GM19240 (cell line): ENCODE data around the gene PARP15.
"Not testable (repeated sequence)": the region's sequence is repeated elsewhere in the genome, so short reads cannot be mapped to it uniquely, and the experiment has no call there.

Experiments
- DNase-seq: peaks from one replicate; pipeline ENCODE4 v3.0.0; 2011; ENCODE audit warnings: low spot score; ENCODE audit not compliant: insufficient read length

Gene PARP15

DNA sequence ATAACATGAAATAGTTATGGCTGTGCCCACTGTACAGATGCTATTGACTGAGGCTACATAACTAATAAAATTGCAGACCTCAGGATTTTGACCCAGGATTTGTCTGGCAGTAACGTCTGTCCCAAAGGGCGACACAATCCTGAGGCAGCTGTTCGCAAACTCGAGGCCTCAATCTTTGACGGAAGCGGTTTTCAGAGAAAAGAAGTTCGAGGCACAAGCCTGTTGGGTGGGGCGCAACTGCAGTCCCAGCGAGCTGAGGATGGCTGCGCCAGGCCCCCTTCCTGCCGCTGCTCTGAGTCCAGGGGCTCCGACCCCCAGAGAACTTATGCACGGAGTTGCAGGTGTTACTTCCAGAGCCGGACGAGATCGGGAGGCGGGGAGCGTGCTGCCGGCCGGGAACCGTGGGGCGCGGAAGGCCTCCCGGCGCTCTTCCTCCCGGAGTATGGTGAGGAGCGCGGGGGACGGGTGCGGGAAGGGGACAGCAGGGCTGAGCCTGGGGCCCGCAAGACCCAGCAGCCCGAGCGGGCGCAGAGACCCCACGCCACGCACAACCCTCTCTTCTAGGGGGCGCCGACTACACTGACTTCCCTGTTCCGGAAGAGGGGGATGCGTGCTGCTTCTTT, at the start of gene PARP15:
TSS of gene PARP15 (plus strand) at position 242 of the 623 bp plus-strand sequence. CDS start at position 260, 18 bp downstream.
- DNase-seq = no peak

DNA sequence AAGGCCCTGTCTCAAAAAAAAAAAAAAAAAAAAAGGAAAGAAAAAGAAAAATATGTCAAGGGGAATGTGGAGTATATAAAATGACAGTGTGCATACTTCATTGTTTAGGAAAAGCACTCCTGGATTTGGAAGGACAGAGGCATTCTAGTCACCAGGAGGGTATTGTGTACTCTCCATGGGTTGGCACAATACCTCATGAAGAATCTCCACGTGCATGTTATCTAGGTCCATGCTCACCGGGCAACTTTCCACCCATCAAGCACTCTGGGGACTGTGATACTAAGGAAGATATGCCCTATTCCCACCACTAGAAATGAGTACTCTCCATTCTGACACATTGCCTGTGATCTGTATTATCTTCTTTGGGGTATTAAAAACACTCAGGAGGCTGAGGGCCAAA, 47.3 kb upstream of the PARP15 start:
- no peak for DNase-seq

DNA sequence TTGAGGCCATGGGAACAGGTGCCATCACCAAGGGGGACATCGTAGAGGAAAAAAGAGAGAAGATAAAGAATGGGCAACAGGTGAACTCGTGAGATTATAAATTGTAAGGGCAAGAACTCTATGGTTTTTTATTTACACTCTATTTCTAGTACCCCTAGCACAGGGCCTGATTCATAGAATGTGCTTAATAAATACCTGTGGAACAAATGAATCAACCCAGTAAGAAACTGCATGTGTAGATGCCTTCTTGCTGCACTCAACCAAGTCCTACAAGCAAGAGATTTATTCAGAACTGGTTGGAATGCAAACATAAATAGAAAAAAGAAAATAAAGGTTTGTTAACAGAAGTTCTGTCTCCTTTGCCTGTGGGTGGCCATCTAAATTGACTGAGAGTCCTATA, 44.0 kb upstream of the PARP15 start:
- no peak for DNase-seq

DNA sequence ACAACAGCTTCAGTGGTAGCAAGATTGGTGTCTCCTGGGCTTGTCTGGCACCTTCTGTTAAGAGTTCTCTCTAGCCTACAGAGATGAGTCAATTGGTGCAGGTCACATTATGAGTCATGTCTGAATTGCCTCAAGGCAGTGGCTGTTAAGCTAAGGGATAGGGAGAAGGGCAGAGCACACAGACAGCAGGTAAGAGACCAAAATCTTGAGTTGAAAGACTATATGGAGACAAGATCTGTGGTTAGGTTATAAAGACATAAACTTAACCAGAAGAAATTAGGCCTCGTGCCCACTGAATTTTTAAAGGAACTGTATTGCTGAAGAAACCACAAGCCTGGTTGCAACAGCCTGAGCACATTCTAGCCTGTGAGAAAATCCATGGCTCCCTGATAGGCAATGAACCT, 43.5 kb upstream of the PARP15 start:
- peak; percentile 74 for DNase-seq

DNA sequence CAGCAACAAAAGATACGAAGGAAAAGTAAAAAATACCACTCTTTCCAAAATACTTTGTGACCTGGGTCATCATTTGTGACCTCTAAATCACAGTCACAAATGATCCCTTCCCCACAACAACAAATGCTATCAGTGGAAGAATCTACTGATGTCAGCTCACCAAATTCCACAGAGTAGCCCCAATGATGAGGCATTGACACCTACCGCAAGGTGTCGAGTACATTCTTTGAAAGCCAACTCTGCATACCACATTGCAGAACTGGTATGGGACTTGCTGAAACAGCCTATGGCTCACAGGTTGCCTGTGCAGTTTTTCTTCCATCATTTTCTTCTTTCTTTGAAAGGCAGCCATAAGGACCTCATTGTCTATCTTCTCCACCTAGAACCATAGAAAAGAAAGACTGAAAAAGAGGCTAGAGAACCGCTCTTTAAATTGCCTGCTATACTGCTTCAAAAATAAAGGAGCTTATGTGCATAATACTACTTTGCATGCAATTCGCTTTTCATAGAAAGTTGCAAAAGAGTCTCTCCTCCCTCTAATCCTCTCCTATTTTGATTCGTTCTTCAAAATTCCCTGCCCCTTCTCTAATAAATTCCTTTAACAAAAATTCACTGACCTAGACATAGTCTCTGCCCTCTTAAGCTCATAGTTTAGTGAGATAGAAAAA, 41.4 kb upstream of the PARP15 start:
- no peak for DNase-seq

DNA sequence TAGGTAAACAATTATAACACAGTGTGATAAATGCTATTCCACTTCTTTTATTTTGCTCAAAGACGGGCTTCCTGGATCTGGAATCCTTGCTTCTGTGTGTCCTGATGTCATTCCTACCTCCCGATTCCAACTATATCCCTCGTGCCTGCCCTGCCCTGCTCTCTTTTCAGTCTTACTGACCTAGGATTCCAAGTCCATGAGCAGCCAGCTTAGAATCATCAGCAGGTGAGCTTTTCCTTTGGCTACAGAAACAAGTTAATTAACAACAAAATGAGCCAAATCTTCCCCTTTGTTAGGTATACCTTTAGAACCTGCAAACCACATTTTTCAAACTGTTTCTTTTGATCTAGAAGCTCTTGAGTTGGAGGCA, 40.8 kb upstream of the PARP15 start:
- DNase-seq = no peak

DNA sequence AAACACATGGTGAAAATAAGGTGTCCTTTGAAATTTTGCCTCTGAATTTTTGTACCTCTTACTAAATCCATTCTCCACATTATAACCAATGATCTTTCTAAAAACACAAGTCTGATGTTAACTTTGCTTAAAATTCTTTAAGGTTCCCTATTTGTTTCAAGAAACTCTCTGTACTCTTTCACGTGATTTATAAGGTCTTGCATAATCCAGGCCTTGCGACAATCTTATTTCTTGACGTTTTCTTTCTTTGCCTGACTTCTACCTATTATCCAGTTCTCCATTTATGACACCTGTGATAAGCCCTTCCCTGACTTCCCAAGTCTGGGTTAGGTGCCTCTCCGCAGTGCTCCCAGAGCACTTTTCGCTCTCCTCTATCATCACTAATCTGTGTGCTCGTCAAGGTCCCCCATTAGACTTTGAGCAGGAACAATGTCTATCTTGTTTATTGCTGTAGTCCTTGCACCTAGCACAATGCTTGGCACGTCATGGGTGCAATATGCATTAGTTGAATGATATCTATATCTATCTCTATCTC, 38.4 kb upstream of the PARP15 start:
- DNase-seq = no peak

DNA sequence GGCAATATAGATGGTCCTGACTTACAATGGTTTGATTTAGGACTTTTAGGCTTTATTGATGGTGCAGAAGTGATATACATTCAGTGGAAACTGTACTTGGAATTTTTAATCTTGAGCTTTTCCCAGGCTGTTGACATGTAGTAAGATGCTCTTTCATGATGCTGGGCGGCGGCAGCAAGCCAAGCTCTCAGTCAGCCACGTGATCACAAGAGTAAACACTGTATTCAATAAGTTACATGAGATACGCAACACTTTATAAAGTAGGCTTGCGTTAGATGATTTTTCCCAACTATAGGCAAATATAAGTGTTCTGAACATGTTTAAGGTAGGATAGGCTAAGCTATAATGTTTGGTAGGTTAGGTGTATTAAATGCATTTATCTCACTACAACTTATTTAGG, 31.3 kb upstream of the PARP15 start:
- no peak for DNase-seq

DNA sequence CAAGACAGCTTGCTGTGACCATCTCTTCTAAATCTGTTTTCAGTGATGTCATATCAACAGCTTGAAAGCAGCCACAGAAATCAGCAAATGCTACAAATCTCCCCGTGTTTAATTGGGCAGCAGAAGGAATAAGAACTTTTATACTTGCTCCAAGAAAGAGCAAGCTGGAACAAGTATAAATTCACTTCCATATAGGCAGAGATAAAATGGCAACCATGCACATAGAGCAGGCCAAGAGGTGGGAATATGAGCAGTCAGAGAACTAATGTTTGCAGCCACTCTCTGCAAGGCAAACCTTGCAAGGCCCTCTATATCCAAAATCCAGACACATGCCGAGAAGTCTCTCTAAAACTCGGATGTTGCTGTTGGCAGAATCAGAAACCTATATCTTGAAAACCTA, 29.4 kb upstream of the PARP15 start:
- DNase-seq = no peak

DNA sequence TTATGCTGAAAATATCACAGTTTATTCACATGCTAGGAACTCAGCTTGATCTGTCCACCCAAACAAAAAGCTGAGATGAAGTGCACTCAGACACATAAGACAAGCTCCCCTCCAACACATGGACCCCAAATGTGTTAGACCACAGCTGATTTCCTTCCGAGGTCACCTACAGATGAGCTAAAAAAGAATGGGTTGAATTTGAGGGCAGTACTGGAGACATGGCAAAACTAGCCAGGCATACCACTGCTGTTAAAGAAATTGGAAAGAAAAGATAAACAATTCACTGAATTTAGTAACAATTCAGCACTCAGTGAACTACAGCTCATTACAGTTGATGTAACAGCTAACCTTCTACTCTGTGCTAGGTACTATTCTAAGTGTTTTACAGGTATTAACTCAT, 28.8 kb upstream of the PARP15 start:
- DNase-seq = no peak

DNA sequence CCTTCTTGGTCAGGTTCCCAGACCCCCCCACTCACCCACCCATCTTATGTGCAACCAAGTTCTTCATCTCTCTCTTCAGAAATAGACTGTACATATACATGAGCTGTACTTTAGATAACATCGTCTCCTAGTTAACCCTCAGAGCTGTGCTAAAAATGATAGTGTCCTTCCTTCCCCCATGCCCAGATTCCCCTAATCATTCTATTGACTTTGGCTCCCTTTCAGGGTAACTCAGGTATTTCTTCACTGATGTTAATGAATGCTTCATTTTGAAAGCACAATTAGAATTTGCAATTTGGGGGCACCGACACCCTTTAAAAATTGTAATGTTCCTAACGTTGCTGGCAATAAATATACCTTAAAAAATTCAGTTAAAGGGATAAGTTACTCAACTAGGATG, 24.3 kb upstream of the PARP15 start:
- no peak for DNase-seq

DNA sequence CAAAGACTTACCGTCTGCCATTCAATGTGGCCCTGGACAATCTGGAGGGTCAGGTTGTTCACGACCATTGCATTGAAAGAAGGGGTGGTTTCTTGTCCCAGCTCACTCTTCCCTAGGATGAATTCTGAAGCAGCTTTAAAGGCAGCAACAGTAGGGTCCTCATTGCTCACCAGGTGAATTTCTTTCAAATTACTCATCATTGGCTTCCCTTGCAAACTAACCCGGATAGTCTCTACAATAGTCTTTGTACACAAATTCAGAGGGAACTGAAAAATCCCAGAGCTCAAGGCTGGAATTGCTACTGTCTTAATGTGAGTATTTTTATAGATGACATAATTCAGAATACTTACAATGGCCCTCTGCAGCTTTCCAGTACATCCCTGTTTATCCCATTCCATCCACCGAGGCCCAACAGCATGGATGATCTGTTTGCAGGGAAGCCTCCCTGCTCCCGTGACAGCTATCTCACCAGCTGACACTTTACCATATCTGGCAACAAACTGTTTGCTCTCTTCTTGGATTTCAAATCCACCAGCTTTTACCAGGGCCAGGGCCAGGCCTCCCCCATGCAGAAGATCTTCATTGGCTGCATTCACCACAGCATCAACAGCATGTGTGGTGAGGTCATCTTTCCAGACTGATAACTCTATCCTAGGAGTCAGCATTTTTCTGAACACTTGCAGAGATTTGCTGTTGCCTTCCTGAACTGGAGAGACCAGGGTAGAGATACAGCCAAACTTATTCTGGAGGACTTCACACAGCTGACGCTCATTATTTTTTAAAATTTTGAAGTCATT, 22.0 kb upstream of the PARP15 start:
- DNase-seq = no peak

DNA sequence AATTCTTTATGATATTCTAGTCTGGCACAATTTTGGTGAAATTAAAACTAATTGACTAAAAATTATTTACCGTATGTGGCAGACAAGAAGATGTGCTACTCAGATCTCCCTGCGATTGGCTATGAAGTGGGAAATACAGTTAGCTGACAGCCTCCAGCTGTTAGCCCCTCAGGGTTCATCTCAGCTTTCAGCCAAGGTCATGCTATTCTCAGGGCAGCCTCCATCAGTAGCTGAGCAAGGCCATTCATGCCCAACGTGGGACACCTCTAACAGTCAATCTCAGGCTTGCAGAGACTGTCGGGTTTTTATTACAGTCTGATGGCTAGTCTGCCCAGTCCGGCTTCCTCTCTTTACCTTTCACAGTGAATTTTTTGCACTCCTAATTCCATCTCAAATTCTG, 20.1 kb upstream of the PARP15 start:
- no peak for DNase-seq

DNA sequence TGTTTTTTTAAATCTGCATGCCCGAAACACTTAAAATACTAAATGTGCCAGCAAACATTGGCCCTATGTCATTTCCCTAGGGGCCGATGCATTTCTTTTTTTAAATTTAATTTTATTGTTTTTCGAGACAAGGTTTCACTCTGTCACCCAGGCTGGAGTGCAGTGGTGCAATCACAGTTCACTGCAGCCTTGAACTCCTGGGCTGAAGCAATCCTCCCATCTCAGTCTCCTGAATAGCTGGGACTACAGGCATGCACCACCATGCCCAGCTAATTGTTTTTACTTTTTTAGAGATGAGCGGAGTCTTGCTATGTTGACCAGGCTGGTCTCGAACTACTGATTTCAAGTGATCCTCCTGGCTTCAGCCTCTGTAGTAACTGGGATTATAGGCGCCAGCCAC, 18.8 kb upstream of the PARP15 start:
- no peak for DNase-seq

DNA sequence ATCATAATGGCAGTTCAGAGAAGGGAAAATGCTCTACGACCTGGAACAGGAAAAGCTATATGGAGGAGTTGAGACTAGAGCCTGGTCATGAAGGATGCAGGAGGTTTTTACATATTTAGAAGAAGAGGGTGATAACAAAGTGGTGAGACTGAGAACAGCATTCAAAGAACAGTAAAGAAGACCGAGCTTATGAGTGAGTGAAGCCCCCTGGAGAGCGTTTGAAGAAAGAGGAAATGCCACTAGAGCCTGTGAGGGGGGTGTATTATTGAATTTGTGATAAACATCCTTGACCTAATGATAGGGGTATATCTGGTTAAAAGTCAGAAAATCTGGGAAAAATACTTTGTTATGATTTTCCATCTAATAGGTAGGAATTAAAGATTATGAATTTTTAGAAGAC, 17.5 kb upstream of the PARP15 start:
- DNase-seq = no peak

DNA sequence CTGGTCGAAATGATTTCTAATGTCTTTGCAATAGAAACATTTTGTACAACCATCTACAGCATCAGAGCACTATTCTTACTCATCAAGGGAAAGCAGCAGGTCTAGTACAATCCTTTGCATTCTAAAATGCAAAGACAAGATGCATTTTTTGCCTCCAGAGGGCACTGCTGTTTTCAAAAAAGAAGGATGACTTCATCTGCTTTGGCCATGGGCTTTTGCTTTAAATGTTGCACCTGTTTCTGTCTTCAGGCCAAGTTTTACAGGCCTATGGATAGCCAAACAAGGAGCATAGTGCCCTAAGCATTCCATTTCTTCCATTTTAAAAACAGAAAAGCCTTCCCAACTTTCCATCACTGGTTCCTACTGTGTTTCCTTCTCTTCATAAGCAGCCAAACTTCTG, 16.8 kb upstream of the PARP15 start:
- no peak for DNase-seq

DNA sequence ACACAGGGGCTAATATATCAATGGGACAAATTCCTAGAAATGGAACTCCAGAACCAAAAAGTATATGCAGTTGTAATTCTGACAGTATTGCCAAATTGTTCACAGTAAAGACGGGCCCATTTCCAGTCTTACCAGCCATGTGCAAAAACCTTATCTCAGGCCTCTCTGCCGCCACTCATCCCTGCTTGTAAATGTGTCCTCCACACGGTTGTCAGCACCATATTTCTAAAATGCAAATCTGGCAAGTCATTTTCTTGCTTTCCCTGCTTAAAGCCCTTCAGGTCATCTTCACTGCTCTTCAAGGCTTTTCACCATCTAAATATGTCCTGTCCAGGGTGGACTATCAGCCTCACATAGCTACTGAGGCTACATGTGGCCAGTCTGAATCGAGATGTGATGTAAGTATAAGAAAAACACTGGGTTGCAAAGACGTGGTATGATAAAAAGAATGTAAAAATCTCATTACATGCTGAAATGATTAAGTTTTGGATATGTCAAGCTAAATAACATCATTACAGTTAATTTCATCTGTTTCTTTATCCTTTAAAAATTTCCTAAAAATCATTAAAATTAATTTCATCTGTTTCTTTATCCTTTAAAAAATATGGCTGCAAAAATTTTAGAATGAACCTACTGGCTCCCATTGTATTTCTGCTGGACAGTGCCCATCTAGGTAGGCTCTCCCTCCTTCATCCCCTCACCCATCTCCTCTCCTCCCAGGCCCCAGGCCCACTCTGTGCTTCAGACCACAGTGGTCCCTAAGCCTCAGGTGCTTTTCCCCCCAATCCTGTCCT, 14.3 kb upstream of the PARP15 start:
- no peak for DNase-seq

DNA sequence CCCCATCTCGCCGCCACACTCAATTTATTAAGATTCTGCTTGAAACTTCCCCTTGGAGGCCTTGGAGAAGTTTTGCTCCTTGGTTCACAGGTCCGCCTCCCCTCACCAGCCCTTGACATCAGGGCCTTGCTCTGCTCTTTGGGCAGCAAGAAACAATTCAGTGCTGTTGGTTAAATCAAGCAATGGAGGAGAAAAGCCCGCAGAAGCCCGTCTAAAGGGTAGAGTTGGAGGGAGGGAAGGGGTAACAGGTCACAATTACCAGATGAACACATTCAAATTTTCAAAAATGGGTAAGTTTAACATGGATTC, 13.8 kb upstream of the PARP15 start:
- DNase-seq = no peak

DNA sequence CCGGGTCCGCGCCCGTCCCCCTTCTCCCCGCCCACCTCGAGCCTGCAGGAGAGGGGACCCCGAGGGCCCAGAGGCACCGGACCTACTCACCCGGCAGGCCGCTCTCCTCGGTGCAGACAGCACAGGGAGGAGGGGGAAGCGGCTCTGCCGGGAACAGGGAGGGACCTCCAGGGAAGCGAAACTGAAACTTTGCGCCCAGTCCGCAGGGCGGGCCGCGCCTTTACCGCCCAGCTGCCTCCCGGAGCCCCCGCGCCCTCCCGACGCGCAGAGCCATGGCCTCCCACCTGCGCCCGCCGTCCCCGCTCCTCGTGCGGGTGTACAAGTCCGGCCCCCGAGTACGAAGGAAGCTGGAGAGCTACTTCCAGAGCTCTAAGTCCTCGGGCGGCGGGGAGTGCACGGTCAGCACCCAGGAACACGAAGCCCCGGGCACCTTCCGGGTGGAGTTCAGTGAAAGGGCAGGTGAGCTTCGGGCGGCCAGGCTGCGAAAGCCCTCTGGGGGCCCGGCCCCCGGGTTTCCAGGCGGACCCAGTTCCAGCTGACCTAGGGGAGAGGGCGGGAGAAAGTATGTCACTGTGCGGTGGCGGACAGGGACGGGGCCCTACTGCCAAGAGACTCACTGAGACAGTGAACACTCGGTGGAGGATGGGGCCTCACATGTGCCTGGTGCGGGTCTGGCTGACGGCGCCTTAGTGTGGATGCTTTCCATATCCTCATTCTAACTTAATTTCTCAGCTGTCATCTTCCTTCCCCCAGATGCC, 13.1 kb upstream of the PARP15 start, which contains the start of the genes DTX3L and PARP9:
TSS of gene DTX3L (plus strand) at position 184 of the 758 bp plus-strand sequence. CDS start at position 273, 89 bp downstream.
TSS of gene PARP9 (minus strand) at position 146 of the 758 bp plus-strand sequence. CDS start 4,680 bp downstream, outside the sequence.
- peak; percentile 32 for DNase-seq

DNA sequence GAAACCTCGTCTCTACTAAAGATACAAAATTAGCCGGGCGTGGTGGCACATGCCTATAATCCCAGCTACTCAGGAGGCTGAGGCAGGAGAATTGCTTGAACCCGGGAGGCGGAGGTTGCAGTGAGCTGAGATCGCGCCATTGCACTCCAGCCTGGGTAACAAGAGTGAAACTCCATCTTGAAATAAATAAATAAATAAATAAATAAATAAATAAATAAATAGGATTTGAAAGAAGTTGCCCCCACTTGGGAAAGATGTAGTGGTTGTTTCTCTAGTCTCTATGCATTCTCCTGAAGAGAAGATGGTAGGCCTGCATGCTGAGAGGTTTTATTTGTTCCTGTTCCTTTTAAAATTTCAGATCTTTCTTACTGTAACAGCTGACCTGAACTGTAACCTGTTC, 9.3 kb upstream of the PARP15 start:
- DNase-seq = not testable (repeated sequence)

DNA sequence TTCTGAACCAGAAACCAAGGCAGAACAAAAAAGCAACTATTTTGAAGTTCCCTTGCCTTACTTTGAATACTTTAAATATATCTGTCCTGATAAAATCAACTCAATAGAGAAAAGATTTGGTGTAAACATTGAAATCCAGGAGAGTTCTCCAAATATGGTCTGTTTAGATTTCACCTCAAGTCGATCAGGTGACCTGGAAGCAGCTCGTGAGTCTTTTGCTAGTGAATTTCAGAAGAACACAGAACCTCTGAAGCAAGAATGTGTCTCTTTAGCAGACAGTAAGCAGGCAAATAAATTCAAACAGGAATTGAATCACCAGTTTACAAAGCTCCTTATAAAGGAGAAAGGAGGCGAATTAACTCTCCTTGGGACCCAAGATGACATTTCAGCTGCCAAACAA, 8.7 kb upstream of the PARP15 start:
- no peak for DNase-seq
